ACHN (cell line): ENCODE measurements around the gene UTS2R.

Experiments used
- DNase-seq: peaks from one replicate; pipeline ENCODE4 v3.0.0-alpha.2; 2015
- in situ Hi-C: cut with HindIII; loops from 2 replicates; pipeline ENCODE4 v1.10.0; 2017; ENCODE audit warnings: low sequenced_read_pairs, low pct_ligation_motif_present, low pct_unique_long_range_greater_than_20kb

The UTS2R gene

GRCh38 chr17:82384051-82384729, 12.6 kb downstream of the UTS2R start:
- DNase-seq, result no peak
- in situ Hi-C loops, result no loop called here

GRCh38 chr17:82384730-82385481, 13.3 kb downstream of the UTS2R start:
- in situ Hi-C loops, result no loop called here
- peak; percentile 78 for DNase-seq

GRCh38 chr17:82385559-82386254, 14.1 kb downstream of the UTS2R start:
- in situ Hi-C loops, result no loop called here
- no peak for DNase-seq

DNA sequence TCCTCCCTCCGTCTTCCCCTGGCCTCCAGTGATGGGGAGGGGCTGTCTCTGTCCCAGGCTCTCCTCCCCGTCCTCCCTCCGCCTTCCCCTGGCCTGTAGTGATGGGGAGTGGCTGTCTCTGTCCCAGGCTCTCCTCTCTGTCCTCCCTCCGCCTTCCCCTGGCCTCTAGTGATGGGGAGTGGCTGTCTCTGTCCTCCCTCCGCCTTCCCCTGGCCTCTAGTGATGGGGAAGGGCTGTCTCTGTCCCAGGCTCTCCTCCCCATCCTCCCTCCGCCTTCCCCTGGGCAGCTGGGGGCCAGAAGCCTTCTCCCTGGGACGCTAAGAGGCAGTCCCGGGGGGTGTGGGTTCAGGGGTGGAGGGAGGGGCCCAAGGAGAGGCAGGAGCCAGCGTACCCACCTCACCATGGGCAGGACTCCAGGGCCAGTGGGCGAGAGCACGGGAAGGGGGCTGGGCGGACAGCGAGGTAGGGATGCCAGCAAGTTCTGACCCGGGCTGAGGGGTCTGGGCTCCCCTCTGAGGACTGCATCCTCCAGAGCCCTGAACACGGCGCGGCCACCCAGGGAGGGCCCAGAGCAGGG, 14.8 kb downstream of the UTS2R start:
- no peak for DNase-seq
- in situ Hi-C loops, result no loop called here

DNA sequence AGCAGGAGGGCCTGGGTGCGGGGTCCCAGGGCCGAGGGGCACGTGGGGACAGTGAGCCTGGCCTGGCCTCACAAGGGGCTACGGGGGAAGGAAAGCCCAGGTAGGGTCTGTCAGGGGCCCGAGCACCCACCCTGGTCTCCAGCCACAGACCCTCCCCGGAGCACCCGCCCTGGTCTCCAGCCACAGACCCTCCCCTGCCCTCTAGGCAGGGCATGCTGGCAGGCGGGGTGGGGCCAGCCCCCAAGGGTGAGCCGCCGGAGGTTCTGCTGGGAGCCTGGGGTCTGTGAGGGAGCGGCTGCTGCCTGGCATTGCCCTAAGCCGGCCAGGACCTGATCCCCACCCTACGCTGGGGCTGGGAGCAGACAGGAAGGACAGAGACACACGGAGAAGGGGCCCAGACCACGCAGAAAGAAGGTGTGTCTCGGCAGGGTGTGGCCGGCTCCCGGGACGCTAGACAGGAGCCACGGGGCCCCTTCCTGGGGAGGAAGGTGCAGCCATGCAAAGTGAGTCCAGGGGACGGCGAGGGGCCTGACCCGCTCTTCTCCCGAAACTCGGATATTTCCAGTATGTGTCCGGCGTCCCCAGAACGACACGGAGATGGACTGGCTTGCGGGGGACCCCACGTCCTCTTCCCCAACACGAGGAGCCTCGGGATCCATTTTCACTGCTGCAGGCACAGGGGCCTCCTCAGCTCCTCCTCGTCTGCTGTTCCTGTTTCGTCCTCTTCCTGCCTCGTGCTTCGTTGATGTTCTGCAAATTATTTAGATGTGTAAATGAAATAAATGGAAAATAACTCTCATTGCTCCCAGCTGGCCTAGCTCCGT, 15.5 kb downstream of the UTS2R start:
- in situ Hi-C loops, result no loop called here
- DNase-seq, result no peak

- in situ Hi-C loops, result no loop called here
- no peak for DNase-seq
These were observed 16.1 kb downstream of the UTS2R start for GRCh38 chr17:82387705-82388106.

DNA sequence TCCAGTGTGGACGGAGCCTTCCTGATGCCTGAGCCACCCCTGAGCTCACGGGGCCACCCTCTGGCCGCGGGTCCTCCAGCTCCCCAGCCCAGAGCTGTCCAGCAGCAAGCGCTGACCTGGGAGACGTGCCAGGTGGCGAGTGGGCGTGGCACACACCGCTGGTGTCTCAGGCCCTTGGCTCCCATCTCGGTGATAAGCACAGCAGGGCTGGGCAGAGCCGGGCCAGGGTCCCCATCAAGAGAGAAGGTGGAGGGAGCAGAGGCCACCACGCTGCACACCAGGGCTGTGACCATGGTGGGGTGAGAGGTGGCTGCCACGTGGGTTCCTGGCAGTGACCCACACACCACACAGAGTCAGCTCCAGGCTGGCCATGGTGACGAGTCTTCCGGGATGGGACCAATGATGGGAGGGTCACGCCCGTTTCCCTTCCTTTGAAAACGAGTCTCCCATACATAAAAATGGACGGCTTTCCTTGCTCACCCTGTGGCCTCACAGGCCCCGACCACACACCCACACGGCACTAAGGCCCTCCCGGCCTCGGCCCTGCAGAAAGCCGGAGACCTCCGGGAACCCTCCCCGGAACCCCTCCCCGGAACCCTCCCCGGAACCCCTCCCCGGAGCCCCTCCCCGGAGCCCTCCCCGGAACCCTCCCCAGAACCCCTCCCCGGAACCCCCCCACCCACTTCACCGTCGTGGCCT, 16.8 kb downstream of the UTS2R start:
- peak; percentile 49 for DNase-seq
- in situ Hi-C loops, result no loop called here

DNA sequence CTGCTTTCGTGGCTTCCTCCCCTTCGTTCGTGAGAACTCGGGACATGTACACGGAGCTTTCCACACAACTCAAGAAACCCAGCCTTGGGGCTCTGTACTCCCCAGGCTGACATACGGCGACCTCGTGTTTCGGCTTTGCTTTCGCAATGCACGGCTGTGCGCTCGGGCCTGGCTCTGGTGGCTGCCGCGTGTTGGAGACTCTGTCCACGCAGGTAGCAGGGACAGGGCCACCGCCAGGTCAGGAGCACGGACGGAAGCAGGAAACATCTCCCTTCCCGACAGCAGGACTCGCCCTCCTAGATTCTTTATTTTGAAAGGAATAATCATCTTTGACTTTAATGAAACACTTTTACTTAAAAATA, 17.3 kb downstream of the UTS2R start:
- DNase-seq, result no peak
- in situ Hi-C loops, result no loop called here

- no peak for DNase-seq
- in situ Hi-C loops, result no loop called here
These were observed 17.8 kb downstream of the UTS2R start for GRCh38 chr17:82389379-82389778.

DNA sequence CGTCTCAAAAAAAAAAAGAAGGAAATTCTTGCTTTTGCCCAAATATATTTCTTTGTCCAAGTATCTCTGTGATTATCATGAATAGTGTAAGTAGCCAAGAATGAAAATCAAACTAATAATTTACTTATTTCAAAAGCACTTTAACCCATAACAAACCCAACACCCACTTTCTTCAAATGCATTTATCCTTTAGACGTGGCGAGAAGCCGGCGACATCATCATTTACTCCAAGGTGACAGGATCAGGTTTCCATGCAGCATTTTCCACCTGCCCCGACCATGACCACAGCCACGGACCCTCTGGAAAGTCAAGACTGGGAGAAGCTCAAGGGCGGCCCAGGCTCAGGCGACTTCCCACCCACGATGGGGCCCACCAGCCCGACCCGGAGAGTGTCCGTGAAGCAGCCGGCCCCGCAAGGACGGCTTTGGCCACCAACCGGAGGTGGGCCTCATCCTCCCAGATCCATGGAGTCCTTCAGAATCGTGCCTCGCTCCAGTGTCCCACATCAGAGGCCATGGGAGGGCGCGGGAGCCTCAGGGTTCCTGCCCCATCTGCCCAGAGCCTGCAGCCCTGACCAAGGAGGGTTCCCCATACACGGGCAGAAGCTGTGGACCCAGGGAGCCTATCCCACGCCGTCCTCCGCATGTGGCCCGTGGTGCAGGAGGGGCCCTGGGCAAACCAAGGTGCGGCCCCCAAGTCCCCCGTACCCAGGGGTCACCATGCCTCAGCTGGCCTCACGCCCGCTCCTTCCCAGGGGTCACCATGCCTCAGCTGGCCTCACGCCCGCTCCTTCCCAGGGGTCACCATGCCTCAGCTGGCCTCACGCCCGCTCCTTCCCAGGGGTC, 18.7 kb downstream of the UTS2R start:
- in situ Hi-C loops, result no loop called here
- DNase-seq, result no peak

- no peak for DNase-seq
- in situ Hi-C loops, result no loop called here
These were observed 19.4 kb downstream of the UTS2R start for GRCh38 chr17:82390860-82391435.

GRCh38 chr17:82391496-82392066, 20.0 kb downstream of the UTS2R start:
- DNase-seq, result no peak
- in situ Hi-C loops, result no loop called here

DNA sequence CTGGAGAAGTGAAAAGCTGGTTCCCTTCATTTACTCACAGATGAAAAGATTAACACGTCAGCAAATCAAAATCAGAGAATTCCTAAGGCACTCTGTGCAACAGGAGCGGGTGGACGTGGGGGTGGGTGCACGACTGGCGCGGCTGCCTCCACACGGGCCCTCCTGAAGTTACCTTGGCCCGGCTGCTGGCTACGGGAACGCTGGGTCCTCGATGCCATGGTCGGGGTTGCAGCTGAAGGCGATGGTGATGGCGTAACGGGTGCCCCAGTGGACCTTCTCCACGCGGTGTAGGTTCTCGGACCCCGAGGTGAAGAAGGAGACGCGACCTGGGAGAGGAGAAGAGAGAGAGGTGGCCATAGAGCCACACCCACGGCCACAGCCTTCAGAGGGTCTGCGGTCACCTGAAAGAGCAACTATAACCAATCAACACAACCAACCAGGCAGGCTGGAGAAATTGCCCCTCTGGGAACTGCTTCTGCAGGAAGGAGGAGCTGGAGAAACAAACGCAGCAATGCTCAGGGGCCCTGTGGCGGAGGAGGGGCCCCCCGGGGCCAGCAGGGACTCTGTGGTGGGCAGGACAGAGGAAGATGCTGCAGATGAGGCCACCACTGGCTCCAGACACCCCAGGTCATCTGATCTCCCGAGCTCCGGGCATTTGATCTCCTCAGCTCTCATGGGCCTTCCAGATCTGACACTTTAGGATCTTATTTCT, 20.8 kb downstream of the UTS2R start:
- in situ Hi-C loops, result no loop called here
- no peak for DNase-seq

GRCh38 chr17:82392941-82393340, 21.4 kb downstream of the UTS2R start:
- in situ Hi-C loops, result no loop called here
- no peak for DNase-seq

- DNase-seq, result no peak
- in situ Hi-C loops, result no loop called here
These were observed 22.7 kb downstream of the UTS2R start for GRCh38 chr17:82394278-82394677.
